Hepatocyte (in vitro differentiated cells): ENCODE results near the gene CLMP. TPM values are rescaled to one million over a fixed set of nuclear protein-coding genes. Genes with fewer than 3 reads are reported as not detected.
"Not testable (repeated sequence)": the region's sequence is repeated elsewhere in the genome, so short reads cannot be mapped to it uniquely, and the experiment has no call there.

ENCODE experiments used
- DNase-seq: peaks from one replicate; pipeline ENCODE4 v3.0.0-alpha.2; 2016; ENCODE audit warnings: low spot score
- H2AFZ ChIP-seq: fragments of 200-600 bp; sonication (generic); 2 replicates; pipeline ENCODE4 v1.6.0; 2016; ENCODE audit warnings: antibody characterized with exemption, mild to moderate bottlenecking
- H3K27ac ChIP-seq: fragments of 200-600 bp; sonication (generic); 2 replicates; pipeline ENCODE4 v1.5.1; 2016; ENCODE audit warnings: mild to moderate bottlenecking
- H3K27me3 ChIP-seq: fragments of 200-600 bp; sonication (generic); 2 replicates; pipeline ENCODE4 v1.6.1; 2016
- H3K36me3 ChIP-seq: fragments of 200-600 bp; sonication (generic); replicated peaks from 2 replicates; pipeline ENCODE4 v1.5.1; 2016; ENCODE audit warnings: low read depth; ENCODE audit not compliant: insufficient read depth
- H3K4me1 ChIP-seq: fragments of 200-600 bp; sonication (generic); 2 replicates; pipeline ENCODE4 v1.5.1; 2016; ENCODE audit warnings: mild to moderate bottlenecking, moderate library complexity; ENCODE audit not compliant: insufficient read depth
- H3K4me2 ChIP-seq: fragments of 200-600 bp; sonication (generic); 2 replicates; pipeline ENCODE4 v1.6.0; 2016
- H3K4me3 ChIP-seq: fragments of 200-600 bp; sonication (generic); 2 replicates; pipeline ENCODE4 v1.5.1; 2016; ENCODE audit warnings: mild to moderate bottlenecking
- H3K79me2 ChIP-seq: fragments of 200-600 bp; sonication (generic); 2 replicates; pipeline ENCODE4 v1.6.0; 2017; ENCODE audit warnings: mild to moderate bottlenecking
- H3K9me2 ChIP-seq: fragments of 200-600 bp; sonication (generic); replicated peaks from 2 replicates; pipeline ENCODE4 v1.6.0; 2017; ENCODE audit warnings: mild to moderate bottlenecking; ENCODE audit not compliant: insufficient read depth
- H3K9me3 ChIP-seq: fragments of 200-600 bp; sonication (generic); 2 replicates; pipeline ENCODE4 v1.5.1; 2016; ENCODE audit warnings: low read depth, mild to moderate bottlenecking
- H4K20me1 ChIP-seq: fragments of 200-600 bp; sonication (generic); 2 replicates; pipeline ENCODE4 v1.6.0; 2016; ENCODE audit warnings: mild to moderate bottlenecking; ENCODE audit not compliant: insufficient read depth, poor library complexity, severe bottlenecking
- EZH2 ChIP-seq: fragments of 200-600 bp; sonication (generic); IDR thresholded peaks from 2 replicates; pipeline ENCODE4 v1.6.1; 2016; ENCODE audit warnings: antibody characterized with exemption, mild to moderate bottlenecking, borderline replicate concordance
- EZH2phosphoT487 ChIP-seq: fragments of 200-600 bp; sonication (generic); IDR thresholded peaks from one replicate; pipeline ENCODE4 v1.6.1; 2018; ENCODE audit warnings: antibody characterized with exemption, mild to moderate bottlenecking, low read depth, moderate library complexity; ENCODE audit not compliant: unreplicated experiment, severe bottlenecking
- WGBS: methylation state at CpG from one replicate; pipeline ENCODE4 v1.1.6; 2016; ENCODE audit warnings: low lambda C conversion rate; ENCODE audit errors: missing lambda C conversion rate; 5-methylcytosine and 5-hydroxymethylcytosine counted together
- polyA plus RNA-seq: library from polyadenylated mRNA; unstranded; fragments of >200 nt; fragmentation: Nextera tagmentation; extraction: Ambion mirVana; gene quantifications from 2 replicates; pipeline ENCODE4 v1.2.1, GENCODE V29; 2016
- total RNA-seq: library from RNA; depleted of rRNA; stranded (reverse); fragments of >200 nt; gene quantifications from 2 replicates; pipeline ENCODE4 v1.2.3, GENCODE V29; 2014
- TF ChIP-seq, protein P1 (sequence below): fragments of 200-600 bp; sonication (generic); IDR thresholded peaks from 2 replicates; pipeline ENCODE4 v1.5.1; 2016; ENCODE audit warnings: antibody characterized with exemption, mild to moderate bottlenecking; ENCODE audit not compliant: poor library complexity

CLMP gene
- total and polyA plus RNA-seq, 2 experiments from 2014 or later, result 23.3 to 59.4 TPM

DNA sequence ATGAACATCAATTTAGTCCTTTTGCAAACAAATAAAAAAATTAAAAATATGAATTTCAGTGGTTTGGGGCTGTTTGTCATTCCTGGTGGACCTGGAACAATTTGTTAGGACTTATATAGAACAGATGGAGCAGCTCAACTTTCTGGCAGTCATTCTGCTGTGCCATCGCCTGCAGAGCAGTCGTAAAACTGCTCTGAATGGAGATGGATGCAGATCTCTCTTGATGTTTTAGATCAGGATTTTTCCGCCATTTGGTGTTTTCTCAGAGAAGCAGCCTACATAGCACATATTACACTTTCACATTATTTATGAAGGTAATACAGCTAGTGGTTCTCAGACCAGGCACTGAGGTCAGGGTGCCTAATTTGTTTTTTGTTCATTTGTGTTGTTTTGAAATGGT, 101.3 kb downstream of the CLMP start:
- Histone ChIP-seq H3K79me2 (no peaks in the 10 kb centered on the region), H3K36me3 (no peaks in the 10 kb centered on the region), H2AFZ (no peak overlapping the region), H4K20me1 (no peaks in the 10 kb centered on the region), H3K4me2 (no peak overlapping the region), H3K27ac (no peak overlapping the region), H3K9me2 (no peaks in the 10 kb centered on the region), H3K4me1 (no peaks in the 10 kb centered on the region), H3K4me3 (no peak overlapping the region), H3K27me3 (no peaks in the 10 kb centered on the region), H3K9me3 (no peaks in the 10 kb centered on the region)
- no peak for DNase-seq
- 79% methylated on average over 3 of the region's 3 CpGs for WGBS
- TF ChIP-seq, protein P1, sequence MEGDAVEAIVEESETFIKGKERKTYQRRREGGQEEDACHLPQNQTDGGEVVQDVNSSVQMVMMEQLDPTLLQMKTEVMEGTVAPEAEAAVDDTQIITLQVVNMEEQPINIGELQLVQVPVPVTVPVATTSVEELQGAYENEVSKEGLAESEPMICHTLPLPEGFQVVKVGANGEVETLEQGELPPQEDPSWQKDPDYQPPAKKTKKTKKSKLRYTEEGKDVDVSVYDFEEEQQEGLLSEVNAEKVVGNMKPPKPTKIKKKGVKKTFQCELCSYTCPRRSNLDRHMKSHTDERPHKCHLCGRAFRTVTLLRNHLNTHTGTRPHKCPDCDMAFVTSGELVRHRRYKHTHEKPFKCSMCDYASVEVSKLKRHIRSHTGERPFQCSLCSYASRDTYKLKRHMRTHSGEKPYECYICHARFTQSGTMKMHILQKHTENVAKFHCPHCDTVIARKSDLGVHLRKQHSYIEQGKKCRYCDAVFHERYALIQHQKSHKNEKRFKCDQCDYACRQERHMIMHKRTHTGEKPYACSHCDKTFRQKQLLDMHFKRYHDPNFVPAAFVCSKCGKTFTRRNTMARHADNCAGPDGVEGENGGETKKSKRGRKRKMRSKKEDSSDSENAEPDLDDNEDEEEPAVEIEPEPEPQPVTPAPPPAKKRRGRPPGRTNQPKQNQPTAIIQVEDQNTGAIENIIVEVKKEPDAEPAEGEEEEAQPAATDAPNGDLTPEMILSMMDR, result no peak

DNA sequence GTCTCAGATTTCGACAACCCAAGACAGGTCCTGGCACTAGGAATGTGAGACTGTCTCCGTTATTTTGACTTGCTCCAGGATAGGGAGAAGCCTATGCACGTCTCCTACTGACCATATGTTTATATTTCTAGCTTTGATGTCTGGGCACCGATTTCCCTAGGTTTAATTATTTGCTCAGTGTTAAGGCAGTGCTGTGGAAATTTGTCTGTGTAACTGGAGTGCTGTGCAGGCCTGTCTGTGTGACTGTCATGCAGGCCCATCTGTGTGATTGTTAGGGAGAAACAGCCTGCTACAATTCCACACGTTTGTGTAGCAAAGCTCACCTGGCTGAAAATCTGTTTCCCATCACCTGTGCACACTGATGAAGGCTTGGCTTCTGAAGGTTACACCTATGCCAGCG, 103.5 kb downstream of the CLMP start:
- 41% methylated on average over 6 of the region's 6 CpGs for WGBS
- no peak overlapping the region for H3K4me3 ChIP-seq
- H3K27me3 ChIP-seq, result no peaks in the 10 kb centered on the region
- H3K9me2 ChIP-seq, result no peaks in the 10 kb centered on the region
- no peaks in the 10 kb centered on the region for H4K20me1 ChIP-seq
- H3K4me2 ChIP-seq, result no peak overlapping the region
- no peaks in the 10 kb centered on the region for H3K4me1 ChIP-seq
- no peak for DNase-seq
- no peak for TF ChIP-seq EZH2phosphoT487
- TF ChIP-seq, protein P1, result no peak
- no peak for TF ChIP-seq EZH2
- no peak overlapping the region for H2AFZ ChIP-seq
- no peaks in the 10 kb centered on the region for H3K36me3 ChIP-seq
- no peak overlapping the region for H3K27ac ChIP-seq
- H3K9me3 ChIP-seq, result no peaks in the 10 kb centered on the region
- no peaks in the 10 kb centered on the region for H3K79me2 ChIP-seq

DNA sequence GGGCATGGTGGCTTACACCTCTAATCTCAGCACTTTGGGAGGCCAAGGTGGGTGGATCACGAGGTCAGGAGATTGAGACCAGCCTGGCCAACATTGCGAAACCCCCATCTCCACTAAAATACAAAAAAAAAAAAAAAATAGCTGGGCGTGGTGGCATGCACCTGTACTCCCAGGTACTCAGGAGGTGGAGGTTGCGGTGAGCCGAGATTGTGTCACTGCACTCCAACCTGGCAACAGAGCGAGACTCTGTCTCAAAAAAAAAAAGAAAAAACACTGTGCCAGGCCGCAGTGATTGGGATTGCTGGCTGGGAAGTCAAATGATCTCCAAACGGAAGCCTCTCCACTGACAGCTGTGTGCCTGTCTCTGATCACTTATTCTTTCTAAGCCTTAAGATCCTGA, 104.9 kb downstream of the CLMP start:
- H3K4me1 ChIP-seq, H3K9me3 ChIP-seq, H3K27ac ChIP-seq, H4K20me1 ChIP-seq, H3K27me3 ChIP-seq, H3K36me3 ChIP-seq, H3K4me2 ChIP-seq, DNase-seq, H3K79me2 ChIP-seq, H3K9me2 ChIP-seq, H2AFZ ChIP-seq, H3K4me3 ChIP-seq: not testable (repeated sequence)
- WGBS, result 84% methylated on average over 8 of the region's 8 CpGs

DNA sequence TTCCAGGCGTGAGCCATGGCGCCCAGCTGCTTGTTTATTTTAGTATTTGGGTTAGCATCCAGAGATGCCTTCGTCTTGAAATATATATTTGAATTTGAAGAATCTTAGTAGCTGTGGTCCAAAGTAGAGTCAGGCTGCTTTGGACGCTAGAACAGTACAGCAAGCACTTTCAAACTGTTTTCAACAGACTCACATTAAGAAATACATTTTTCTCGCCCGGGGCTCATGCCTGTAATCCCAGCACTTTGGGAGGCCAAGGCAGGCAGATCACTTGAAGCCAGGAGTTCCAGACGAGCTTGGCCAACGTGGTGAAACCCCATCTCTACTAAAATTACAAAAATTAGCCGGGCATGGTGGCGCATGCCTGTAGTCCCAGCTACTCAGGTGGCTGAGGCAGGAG, 106.2 kb downstream of the CLMP start:
- H3K4me1 ChIP-seq, H3K9me2 ChIP-seq, H3K36me3 ChIP-seq, H3K4me2 ChIP-seq, H3K27me3 ChIP-seq, DNase-seq, H3K4me3 ChIP-seq, H3K9me3 ChIP-seq, H3K27ac ChIP-seq, H3K79me2 ChIP-seq, H4K20me1 ChIP-seq, H2AFZ ChIP-seq: not testable (repeated sequence)
- 93% methylated on average over 10 of the region's 10 CpGs for WGBS

DNA sequence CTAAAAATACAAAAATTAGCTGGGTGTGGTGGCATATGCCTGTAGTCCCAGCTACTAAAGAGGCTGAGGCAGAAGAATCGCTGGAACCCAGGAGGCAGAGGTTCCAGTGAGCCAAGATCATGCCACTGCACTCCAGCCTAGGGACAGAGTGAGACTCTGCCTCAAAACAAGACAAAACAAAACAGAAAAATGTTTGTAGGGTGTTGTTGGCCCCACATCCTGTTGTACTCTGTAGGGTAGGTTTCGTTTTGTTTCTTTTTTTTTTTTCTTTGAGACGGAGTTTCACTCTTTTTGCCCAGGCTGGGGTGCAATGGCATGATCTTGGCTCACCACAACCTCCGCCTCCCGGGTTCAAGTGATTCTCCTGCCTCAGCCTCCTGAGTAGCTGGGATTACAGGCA, 107.4 kb downstream of the CLMP start:
- H3K79me2 ChIP-seq, H4K20me1 ChIP-seq, H2AFZ ChIP-seq, H3K27ac ChIP-seq, H3K9me3 ChIP-seq, H3K36me3 ChIP-seq, H3K27me3 ChIP-seq, DNase-seq, H3K4me2 ChIP-seq, H3K4me1 ChIP-seq, H3K4me3 ChIP-seq, H3K9me2 ChIP-seq: not testable (repeated sequence)
- WGBS, result 98% methylated on average over 5 of the region's 5 CpGs
